Cardiac muscle cell (in vitro differentiated cells and primary cell): ENCODE measurements around the gene SHQ1. TPM values are rescaled to one million over a fixed set of nuclear protein-coding genes. Genes with fewer than 3 reads are reported as not detected.

ENCODE experiments used
- DNase-seq, 2 donors: peaks; one replicate each; pipeline versions ENCODE4 v3.0.0 to v3.0.0-alpha.2; 2010 to 2017; ENCODE audit warnings: low read depth in 1 of 2, low spot score in 1 of 2
- H3K27ac ChIP-seq: fragments of 200-600 bp; sonication (generic); 2 replicates; pipeline ENCODE4 v1.5.1; 2016
- H3K27me3 ChIP-seq: fragments of 200-600 bp; sonication (generic); 2 replicates; pipeline ENCODE4 v1.6.0; 2016; ENCODE audit warnings: control low read depth
- H3K36me3 ChIP-seq: fragments of 200-600 bp; sonication (generic); 2 replicates; pipeline ENCODE4 v1.5.1; 2016; ENCODE audit warnings: control low read depth
- H3K4me1 ChIP-seq: fragments of 200-600 bp; sonication (generic); 2 replicates; pipeline ENCODE4 v1.8.1; 2017; ENCODE audit warnings: low read depth, mild to moderate bottlenecking, mixed run types
- H3K4me3 ChIP-seq: fragments of 200-600 bp; sonication (generic); 2 replicates; pipeline ENCODE4 v1.5.1; 2016; ENCODE audit warnings: mild to moderate bottlenecking
- H3K9me3 ChIP-seq: fragments of 200-600 bp; sonication (generic); 2 replicates; pipeline ENCODE4 v1.5.1; 2017; ENCODE audit warnings: low read depth, mild to moderate bottlenecking, control low read depth
- polyA plus RNA-seq: library from polyadenylated mRNA; unstranded; fragments of >200 nt; fragmentation: Nextera tagmentation; extraction: Ambion mirVana; gene quantifications from 2 replicates; pipeline ENCODE4 v1.2.1, GENCODE V29; 2016
- total RNA-seq: library from RNA; depleted of rRNA; stranded (reverse); fragments of >200 nt; gene quantifications from 2 replicates; pipeline ENCODE4 v1.2.3, GENCODE V29; 2016
- TF ChIP-seq, protein P1 (sequence below): IDR thresholded peaks from 2 replicates; pipeline ENCODE4 v1.5.1; 2012; ENCODE audit warnings: low read depth, mild to moderate bottlenecking, low read length

Gene SHQ1
- total and polyA plus RNA-seq, 2 experiments from 2014 or later = 15.2 to 20.1 TPM

- Histone ChIP-seq H3K36me3 (no peaks in the 10 kb centered on the region), H3K27me3 (no peaks in the 10 kb centered on the region), H3K9me3 (no peaks in the 10 kb centered on the region), H3K27ac (no peak overlapping the region), H3K4me3 (no peak overlapping the region), H3K4me1 (no peaks in the 10 kb centered on the region)
- no peak for DNase-seq
- TF ChIP-seq, protein P1, sequence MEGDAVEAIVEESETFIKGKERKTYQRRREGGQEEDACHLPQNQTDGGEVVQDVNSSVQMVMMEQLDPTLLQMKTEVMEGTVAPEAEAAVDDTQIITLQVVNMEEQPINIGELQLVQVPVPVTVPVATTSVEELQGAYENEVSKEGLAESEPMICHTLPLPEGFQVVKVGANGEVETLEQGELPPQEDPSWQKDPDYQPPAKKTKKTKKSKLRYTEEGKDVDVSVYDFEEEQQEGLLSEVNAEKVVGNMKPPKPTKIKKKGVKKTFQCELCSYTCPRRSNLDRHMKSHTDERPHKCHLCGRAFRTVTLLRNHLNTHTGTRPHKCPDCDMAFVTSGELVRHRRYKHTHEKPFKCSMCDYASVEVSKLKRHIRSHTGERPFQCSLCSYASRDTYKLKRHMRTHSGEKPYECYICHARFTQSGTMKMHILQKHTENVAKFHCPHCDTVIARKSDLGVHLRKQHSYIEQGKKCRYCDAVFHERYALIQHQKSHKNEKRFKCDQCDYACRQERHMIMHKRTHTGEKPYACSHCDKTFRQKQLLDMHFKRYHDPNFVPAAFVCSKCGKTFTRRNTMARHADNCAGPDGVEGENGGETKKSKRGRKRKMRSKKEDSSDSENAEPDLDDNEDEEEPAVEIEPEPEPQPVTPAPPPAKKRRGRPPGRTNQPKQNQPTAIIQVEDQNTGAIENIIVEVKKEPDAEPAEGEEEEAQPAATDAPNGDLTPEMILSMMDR = no peak
Observed at GRCh38 chr3:72786668-72787067, 61.6 kb downstream of the SHQ1 start.

GRCh38 chr3:72784226-72784625 lies 64.0 kb downstream of the SHQ1 start:
- TF ChIP-seq, protein P1 = no peak
- Histone ChIP-seq H3K9me3 (no peaks in the 10 kb centered on the region), H3K27me3 (no peaks in the 10 kb centered on the region), H3K27ac (no peak overlapping the region), H3K36me3 (no peaks in the 10 kb centered on the region), H3K4me1 (no peaks in the 10 kb centered on the region), H3K4me3 (no peak overlapping the region)
- no peak for DNase-seq

GRCh38 chr3:72782521-72782920 lies 65.7 kb downstream of the SHQ1 start:
- no peaks in the 10 kb centered on the region for H3K36me3 ChIP-seq
- TF ChIP-seq, protein P1 = no peak

GRCh38 chr3:72769758-72770540 lies 78.3 kb downstream of the SHQ1 start:
- no peak for DNase-seq
- Histone ChIP-seq H3K9me3 (no peaks in the 10 kb centered on the region), H3K4me1 (peaks cover 20% of the 10 kb centered on the region), H3K4me3 (no peak overlapping the region), H3K36me3 (no peaks in the 10 kb centered on the region), H3K27me3 (no peaks in the 10 kb centered on the region), H3K27ac (no peak overlapping the region)
- TF ChIP-seq, protein P1 = no peak

More at GRCh38 chr3:72782521-72782920, 65.7 kb downstream of the SHQ1 start:
- no peak for DNase-seq
- Histone ChIP-seq H3K4me1 (no peaks in the 10 kb centered on the region), H3K27ac (no peak overlapping the region), H3K4me3 (no peak overlapping the region), H3K9me3 (no peaks in the 10 kb centered on the region), H3K27me3 (no peaks in the 10 kb centered on the region)

- DNase-seq = no peak
- no peak overlapping the region for H3K4me3 ChIP-seq
- peak overlapping the region; percentile 76 for H3K27ac ChIP-seq
Observed at GRCh38 chr3:72768936-72769335, 79.3 kb downstream of the SHQ1 start.

More at GRCh38 chr3:72768936-72769335, 79.3 kb downstream of the SHQ1 start:
- Histone ChIP-seq H3K4me1 (peaks cover 26% of the 10 kb centered on the region), H3K9me3 (no peaks in the 10 kb centered on the region), H3K36me3 (no peaks in the 10 kb centered on the region), H3K27me3 (no peaks in the 10 kb centered on the region)
- TF ChIP-seq, protein P1 = no peak
